Suprapubic skin (tissue), 4 donors: ENCODE results near the gene LGMN.

Source experiments
- POLR2A ChIP-seq, 2 donors: fragments of 450-650 bp; IDR thresholded peaks; one replicate each; pipeline ENCODE4 v1.6.1; 2017; ENCODE audit warnings: antibody characterized with exemption in 2 of 2, mild to moderate bottlenecking in 2 of 2, moderate library complexity in 2 of 2
- POLR2AphosphoS5 ChIP-seq, 3 donors: sonication (generic); formaldehyde crosslinking; IDR thresholded peaks; one replicate each; pipeline ENCODE4 v1.6.1; 2017; ENCODE audit warnings: antibody characterized with exemption in 3 of 3
- TF ChIP-seq, protein P1 (sequence below), 2 donors: fragments of 200-600 bp in 1 of 2; fragments of 450-650 bp in 1 of 2; sonication (generic) in 1 of 2; IDR thresholded peaks; one replicate each; pipeline ENCODE4 v1.5.1; 2016 to 2019; ENCODE audit warnings: antibody characterized with exemption in 2 of 2, mild to moderate bottlenecking in 1 of 2, moderate library complexity in 1 of 2

DNA sequence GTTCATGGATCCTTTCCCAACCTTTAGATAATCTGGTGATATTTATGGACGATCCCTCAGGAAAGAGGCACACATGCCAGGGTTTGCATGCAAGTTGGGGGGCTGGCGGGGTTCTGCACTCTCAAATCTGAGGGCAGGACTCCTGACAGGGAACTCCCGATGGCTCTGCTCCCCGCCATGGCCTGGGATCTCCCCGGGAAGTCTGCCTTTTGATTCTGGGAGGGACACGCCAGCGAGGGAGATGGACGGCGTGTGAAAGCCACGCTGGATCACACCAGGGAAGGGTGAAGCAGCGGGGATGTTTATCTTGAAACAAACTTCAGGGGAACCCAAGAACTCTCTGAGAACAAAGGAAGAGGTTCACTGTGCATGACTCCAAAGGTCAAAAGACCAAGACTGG lies 43.6 kb downstream of the LGMN start:
- TF ChIP-seq, protein P1, sequence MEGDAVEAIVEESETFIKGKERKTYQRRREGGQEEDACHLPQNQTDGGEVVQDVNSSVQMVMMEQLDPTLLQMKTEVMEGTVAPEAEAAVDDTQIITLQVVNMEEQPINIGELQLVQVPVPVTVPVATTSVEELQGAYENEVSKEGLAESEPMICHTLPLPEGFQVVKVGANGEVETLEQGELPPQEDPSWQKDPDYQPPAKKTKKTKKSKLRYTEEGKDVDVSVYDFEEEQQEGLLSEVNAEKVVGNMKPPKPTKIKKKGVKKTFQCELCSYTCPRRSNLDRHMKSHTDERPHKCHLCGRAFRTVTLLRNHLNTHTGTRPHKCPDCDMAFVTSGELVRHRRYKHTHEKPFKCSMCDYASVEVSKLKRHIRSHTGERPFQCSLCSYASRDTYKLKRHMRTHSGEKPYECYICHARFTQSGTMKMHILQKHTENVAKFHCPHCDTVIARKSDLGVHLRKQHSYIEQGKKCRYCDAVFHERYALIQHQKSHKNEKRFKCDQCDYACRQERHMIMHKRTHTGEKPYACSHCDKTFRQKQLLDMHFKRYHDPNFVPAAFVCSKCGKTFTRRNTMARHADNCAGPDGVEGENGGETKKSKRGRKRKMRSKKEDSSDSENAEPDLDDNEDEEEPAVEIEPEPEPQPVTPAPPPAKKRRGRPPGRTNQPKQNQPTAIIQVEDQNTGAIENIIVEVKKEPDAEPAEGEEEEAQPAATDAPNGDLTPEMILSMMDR (IDR thresholded peaks at IDR 0.05), result no peak
- TF ChIP-seq POLR2A (IDR thresholded peaks at IDR 0.05) (no peak), POLR2AphosphoS5 (IDR thresholded peaks at IDR 0.05) (no peak)
